A673 (cell line): ENCODE results near the gene BECN2.

Experiments used
- CTCF ChIP-seq: fragments of 300-800, 200-600 bp; sonication (generic); conservative IDR thresholded peaks from 2 replicates; pipeline ENCODE4 v1.5.1; 2017; ENCODE audit warnings: low read depth, mild to moderate bottlenecking, antibody characterized with exemption, low read length, moderate library complexity, mixed read lengths
- EZH2 ChIP-seq: fragments of 200-600 bp; sonication (generic); IDR thresholded peaks from 2 replicates; pipeline ENCODE4 v1.6.1; 2017; ENCODE audit warnings: borderline replicate concordance, low read depth, mild to moderate bottlenecking, mixed read lengths, antibody characterized with exemption, low read length; ENCODE audit not compliant: poor library complexity, severe bottlenecking

DNA sequence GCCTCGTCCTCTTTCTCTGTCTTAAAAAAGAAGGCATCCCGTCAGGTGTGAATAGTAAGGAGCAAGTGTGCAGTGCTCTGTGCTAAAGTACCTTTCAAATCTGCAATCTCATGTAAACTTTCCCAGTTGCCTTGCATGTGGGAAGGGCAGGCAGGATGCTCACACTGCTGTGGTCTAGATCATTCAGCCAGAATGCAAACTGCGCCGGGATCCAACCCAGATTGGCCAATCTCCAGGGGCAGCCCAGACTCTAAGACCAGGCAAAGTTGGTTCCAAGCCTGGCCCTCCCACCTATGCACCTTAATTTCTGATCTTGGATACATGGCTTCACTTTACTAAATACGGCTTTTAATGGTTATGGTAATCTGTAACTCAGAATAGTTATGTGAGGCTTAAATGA is 44.5 kb downstream of the BECN2 start:
- TF ChIP-seq CTCF (no peak), EZH2 (no peak)
